Stimulated activated CD4-positive, alpha-beta T cell treated with anti-CD3 and anti-CD28 coated beads, Interleukin-1b, Interleukin-23, amount 100 ng/mL, for 48 hours (primary cell): ENCODE measurements around the gene SGMS2.
A peak's percentile ranks its signal among the peaks of the same experiment; 100 is the strongest.
"Not testable (repeated sequence)": the region's sequence is repeated elsewhere in the genome, so short reads cannot be mapped to it uniquely, and the experiment has no call there.

Experiments
- DNase-seq: peaks from one replicate; pipeline ENCODE4 v3.0.0-alpha.2; 2020

SGMS2 gene

DNA sequence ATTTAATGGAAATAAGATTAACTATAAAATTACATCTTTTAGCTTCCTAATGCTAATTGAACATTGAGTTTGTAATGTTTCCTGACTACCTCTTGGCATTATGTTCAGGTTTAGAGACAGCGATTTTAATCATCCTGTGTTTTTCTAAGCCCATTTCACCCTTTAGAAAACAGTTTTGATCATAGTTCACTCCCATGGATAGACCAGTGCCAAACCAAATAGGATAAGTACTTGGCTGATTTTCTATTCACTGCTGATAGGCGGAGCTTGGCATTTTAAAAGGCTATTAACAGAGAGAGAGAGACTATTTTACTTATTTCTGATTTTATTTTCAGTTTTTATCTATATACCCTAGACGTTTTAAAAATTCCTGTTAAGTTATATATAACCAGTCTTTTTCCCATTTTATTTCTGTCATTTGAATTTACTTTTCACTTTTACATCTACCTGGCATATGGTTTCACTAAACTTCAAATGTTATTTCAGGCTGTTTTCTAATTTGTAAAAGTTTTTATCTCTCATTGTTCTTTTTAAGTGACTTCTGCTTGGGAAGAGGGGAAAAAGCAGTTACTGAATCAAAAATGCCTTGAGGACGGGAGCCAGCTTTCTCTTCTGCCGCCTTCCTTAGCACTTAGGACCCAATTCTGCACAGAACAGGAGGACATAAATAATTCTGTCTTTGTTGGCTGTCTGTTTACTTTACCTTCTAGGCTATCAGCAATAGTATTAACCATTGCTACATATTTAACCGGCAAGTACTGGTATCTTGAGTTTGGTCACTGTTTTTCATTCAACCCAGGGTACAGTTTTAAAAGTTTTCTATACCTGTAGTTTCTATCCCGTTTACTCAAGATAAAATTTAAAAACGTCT, 46.4 kb downstream of the SGMS2 start:
- DNase-seq: no peak

DNA sequence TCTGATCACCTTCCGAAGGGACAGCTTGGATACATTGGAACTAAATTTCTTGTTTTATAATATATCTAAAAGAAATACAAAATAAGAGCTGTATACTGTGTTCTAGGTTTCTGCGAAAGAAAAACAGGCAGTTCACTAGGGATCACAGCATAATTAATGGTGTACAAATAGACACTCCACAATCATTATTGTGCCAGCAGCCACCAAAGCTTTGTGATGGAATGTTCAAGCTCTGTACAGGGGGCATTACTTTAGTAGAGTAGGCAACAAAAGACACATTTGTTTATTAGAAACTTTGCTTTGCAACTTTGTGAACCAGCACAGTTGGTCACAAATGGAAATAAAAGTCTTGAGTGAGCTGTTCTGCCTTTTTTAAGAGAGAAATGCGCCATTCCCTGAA, 49.3 kb downstream of the SGMS2 start:
- no peak for DNase-seq

DNA sequence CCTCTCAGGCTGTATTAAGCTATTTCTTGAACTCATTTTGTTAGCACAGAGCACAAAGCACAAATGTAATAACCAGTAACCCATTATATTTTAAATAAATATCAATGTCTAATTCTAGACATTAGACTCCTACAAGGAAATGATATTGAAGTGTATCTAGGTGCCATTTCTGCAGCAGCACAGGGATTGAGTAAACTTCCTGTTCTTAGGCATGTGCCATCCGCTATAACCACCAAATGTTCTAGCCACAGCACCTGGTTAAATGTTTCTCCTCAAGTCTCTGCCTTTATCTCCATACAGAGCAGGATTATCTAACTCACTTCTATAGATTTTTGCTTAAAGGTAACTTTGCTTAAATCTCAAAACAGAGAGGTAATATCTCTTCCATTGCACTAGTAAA, 51.4 kb downstream of the SGMS2 start:
- no peak for DNase-seq

DNA sequence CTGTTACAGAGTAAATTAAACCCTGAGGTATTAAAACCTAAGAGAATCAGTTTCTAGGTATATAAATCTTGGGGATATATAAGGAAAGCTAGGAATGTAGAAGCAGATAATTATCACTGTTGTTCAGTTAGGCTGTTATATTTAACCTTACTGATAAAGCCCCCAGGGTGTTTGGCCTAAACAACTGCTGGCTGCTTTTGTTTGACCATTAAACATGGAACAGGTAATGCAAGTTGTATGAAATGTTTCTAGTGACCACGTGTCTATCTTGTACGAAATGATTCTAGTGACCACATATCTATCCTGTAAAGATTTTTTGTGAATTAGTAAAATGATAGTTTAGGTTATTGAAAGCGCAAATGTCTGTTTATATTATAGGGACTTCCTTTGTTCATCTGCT, 52.6 kb downstream of the SGMS2 start:
- DNase-seq: no peak

DNA sequence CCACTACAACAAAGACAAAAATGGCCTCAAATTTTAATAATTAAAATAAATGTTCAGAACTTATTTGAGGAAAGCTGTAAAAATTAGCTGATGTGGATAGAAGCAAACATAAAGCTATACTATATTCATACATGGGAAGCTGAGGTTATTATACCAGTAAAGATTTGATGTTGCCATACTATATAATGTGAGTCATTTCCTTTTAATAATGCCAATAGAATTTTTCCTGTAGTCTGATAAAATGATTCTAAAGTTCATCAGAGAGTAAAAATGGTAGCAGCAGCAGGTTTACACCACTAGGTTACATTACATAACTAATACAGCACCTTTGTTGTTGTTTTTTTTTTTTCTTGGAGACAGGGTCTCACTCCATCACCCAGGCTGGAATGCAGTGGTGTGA, 61.1 kb downstream of the SGMS2 start:
- DNase-seq: no peak

DNA sequence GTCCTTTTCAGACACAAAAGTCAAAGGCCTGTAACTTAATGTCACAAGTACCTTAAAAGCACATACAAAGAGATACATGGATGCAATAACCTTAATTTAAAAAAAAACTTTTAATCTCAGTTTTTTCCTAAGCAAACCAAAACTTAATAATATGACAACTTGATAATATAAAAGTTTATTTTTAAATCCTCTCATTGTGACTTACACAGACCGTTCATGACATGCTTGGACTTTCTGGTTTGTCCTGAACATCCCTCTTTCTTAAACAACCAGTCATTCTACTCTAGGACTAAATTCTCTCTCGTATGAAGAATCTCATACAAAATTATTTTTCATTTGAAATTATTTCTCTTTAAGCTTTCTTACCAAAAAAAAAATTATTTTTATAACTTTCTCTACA, 63.5 kb downstream of the SGMS2 start:
- DNase-seq: no peak

DNA sequence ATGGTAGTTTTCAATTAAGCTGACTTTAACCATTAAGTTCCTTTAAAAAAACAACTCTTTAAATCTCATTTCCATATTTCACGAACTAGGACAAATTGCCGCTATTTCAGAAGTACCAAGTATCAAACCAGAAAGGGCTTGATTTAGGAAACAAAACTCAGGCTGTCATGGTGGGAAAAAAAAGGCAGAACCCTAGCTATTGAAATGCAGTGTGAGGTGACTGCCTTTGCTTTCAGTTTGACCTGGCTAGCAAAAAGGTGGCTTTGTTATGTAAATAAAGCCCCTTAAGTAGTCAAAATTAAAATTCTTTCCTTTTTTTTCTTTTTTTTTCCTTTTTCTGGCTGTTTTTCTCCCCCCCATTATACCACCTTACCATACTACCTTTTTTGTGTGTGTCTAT, 66.0 kb downstream of the SGMS2 start:
- DNase-seq: no peak

DNA sequence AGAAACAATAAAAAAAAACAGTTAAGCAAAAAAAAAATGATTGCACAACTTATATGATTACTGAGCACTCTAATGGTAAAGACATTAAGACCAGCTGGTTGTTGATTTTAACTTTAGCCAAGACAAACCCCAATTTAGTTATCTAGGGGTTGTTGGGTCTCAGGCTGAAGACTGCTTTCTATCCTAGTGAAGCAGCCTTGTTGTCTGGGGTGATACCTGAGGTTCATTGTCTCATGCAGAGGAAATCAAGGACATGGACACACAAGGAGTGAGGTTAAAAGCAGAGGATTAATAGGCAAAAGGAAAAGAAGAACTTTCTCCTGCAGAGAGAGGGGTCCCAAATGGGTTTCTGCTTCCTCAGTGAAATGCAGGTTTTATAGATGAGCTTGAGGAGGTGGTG, 66.6 kb downstream of the SGMS2 start:
- DNase-seq: no peak

DNA sequence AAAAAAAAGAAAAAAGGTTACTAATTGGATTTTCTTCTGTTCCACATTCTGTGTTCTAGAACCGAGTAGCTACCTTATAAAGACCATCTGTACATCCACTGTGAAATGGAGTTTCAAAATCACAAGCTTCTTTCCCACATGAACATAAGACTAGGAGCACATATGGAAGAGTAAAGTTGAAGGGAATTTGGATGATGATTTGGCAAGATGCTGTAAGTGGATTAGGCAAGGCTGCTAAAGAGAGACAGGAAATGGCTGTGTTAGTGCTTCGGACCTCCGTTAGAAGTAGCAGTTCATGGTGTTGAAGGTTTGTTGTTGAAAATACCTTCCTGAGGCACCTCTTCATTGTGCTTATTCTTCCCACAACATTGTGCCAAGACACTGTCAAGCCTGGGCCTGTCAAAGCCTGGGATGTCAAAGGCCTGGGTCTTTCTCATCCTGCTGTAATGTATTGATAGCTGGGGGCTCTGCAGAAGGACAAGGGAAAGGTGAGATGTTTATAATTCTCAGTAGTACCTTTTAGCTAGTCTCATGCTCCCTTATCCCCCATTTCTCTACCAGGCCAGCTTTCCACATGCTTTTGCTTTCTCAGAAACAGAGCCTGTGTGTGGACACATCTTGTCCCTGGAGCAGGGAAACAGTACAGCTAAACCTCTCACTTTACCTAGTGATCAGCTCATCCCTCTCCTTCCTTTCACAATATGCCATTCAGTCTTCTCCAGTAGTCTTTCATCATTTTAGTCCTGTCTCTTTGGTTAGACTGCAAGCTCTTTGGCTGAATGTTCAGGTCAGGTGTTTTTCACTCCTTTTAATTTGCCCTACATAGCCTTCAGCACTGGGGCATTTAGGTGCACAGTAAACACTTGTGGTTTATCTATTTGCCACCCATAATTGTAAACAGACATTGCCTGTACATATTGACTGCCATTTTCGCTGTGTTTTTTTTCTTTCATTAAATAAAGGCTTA, 68.7 kb downstream of the SGMS2 start:
- DNase-seq: no peak

DNA sequence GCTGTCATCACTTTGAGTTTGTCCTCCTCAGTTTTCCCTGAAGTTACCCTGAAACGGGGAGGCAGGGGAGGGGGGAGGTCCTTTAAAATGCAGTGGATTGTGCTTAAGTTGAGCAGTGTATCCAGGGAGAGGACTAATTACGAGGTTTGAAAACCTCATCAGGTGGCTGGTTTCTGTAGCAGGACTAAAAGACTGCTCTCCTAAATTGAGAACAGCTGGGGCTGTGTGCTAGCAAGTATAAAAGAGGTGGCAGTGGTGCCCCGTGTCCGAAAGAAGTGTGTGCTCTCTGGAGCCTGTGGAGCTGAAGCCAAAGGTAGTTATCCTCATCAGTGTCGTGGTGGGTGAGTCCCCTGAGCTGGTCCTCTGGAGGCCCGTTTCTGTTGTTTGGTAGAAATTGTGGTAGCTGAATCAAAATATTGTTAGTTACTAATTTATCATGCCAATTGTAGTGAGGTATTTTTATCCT, 69.4 kb downstream of the SGMS2 start:
- DNase-seq: no peak

DNA sequence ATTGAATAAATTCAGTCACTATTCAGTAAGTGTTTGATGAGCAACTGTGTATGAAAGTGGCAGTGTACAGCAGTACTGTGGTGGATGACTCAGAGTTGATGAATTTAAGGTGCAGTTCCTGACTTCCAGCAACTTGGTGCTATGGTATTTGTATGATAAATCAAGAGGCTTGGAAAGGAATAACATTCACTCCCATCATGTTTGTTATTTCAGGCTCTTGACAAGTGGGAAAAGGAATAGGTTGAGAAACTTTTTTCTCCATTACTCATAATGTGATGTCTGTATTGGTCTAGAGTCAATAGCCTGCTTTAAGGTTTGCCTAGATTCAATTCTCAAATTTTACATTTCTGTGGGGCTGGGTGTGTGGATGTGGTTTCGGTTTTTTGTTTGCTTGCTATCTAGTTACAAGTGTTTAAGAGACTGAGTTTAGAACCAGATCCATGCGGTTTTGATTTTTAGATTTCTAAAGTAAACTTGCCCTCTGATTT, 71.5 kb downstream of the SGMS2 start:
- DNase-seq: peak; percentile 16

DNA sequence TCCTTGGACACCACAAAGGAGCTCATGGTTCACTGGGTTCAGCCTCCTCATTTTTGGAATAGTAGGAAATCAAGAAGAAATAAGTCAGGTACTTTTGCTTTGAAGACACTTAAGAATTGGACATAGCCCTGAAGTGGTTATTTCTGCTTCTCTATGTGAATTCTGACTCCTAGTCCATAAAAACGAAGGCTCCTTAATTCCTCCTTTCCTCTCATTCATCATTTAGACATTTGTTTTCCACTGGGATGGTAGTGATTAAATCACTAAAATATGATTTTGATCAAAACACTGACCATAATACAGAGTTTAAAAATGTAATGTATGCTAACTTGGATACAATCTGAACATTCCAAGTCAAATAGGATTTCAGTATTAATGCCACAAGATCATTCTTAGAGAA, 71.9 kb downstream of the SGMS2 start:
- no peak for DNase-seq

DNA sequence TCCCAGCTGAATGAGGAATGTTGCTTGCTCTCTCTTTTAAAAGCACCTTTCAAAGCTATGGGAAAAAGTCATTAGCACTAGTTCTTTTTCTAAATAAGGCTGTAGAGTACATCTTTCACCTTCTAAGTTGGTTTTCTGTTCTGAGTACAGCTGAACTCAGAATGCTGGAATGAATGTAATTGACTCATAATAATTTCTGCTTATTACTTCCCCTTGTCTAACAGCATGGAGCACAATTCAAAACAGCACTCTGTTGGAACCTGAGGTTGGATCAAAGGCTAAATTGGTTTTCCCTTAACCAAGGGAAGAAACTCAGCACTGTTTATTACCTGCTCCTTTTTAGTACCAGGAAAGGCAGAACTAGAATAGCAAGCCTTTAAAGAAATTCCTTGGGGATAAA, 73.1 kb downstream of the SGMS2 start:
- DNase-seq: no peak

DNA sequence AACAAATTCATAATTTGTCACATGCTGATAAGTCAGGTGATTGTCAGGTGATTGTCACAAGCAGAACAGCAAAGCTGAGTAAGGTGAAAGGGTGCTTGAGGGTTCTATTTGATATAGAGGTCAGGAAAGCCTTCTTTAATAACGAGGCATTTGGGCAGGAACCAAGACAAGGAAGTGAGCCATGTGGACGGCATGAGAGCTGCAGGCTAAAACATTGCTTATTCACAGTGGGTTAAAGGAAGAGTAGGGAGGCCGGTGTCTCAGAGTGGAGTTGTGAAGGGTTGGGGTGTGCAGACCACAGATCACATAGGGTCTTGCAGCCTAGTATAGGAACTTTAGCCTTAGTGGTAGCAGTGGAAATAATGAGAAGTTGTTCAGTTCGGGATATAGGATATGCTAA, 75.3 kb downstream of the SGMS2 start:
- no peak for DNase-seq

DNA sequence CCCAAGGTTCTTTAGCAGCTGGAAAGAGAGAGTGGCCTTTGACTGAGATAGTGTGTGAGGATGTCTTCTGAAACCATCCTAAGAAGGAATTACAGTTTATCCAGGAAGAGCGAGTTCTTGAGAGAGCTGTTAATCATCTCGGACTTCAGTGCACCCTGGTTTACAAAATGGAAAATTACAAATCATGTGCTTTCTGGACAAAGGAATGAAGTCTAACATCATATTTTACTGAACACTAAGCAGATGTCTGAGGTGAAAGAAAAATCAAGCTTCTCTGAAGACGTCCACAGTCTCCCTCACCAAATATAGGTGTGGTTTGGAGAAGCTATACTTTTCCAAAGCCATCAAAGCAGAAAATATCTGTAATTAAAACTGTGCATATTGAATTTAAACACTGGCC, 75.8 kb downstream of the SGMS2 start:
- DNase-seq: no peak

DNA sequence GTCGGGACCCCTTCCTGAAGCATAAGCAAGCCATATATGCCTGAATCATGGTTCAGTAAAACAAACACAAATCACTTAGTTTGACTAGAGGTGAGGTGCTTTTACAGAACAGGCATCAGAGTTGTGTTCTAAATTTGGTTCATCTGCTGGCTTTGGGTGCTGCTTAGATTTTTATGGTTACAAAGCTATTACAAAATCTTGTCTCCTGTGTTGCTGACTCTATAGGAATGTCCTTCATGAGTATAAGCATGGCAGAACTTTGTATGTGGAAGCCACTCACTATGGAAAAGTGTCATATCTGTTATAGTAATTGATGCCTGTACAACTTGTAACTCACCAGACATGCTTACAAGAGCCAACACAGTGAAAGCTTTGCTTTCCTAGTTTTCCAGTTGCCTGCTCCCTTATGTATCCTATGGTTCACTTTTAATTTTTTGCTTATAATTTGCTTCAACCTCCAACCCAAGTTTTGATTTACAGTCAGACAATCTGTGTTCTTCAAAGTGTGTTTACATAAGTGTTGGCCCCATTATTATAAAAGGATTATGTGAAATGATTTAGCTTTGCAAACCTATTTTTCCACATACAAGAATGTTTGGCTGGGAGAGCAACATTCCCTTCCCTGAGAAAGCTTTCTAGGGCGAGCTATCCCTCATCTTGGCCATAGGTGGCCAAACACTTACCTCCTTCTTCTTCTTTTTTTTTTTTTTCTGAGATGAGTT, 76.6 kb downstream of the SGMS2 start:
- no peak for DNase-seq

DNA sequence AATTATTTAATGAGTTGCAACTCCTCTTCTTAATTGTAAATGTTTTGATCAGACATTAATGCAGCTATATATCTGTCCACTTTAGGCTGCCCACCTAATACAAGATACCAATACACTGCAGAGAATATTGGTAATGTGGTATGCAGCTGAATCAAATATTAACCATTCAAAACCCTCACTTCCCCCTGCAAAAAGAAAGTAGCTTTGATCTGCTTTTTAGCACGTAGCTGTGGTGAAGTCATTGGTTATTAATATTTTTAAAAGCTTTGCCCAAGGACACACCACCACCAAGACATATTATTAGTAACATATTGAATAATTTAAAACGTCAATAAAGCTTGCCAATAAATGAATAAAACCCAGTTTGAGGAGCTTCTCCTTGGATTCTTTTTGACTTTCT, 78.0 kb downstream of the SGMS2 start:
- no peak for DNase-seq

DNA sequence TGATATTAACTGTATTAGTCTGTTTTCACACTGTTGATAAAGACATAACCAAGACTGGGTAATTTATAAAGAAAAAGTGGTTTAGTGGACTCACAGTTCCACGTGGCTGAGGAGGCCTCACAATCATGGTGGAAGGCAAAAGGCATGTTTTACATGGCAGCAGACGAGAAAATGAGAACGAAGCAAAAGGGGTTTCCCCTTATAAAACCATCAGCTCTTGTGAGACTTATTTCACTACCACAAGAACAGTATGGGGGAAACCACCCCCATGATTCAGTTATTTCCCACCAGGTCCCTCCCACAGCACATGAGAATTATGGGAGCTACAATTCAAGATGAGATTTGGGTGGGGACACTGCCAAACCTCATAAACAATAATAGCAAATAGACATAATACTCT, 80.3 kb downstream of the SGMS2 start:
- not testable (repeated sequence) for DNase-seq

DNA sequence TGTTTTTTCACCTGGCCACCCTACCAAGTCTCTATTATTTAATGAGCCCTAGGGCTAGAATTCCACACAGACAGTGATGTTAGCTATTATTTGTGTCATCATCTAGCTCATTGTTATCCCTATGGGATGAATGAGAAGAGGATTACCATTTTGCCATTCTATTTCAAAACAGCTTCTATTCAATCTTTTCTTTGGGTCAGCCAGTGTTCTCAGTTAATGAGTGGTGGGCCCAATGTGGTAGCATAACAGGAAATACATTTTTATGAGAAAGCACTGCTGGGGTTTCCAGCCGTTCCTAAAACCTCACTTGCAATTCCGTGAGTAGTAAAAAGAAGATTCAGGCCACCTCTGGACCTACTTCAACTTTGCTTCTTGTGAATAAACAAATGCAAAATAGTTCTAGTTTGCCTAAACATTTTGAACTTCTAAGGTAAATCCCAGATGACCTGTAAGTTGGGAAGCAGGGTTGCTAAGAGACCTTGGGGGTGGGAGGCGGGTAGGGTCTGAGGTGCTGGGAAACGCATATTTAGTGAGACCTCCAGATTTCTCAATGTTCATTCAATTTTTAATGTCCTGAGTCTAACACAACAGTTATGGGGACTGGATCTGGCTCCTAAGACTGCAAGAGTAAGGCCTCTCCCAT, 81.8 kb downstream of the SGMS2 start:
- no peak for DNase-seq

DNA sequence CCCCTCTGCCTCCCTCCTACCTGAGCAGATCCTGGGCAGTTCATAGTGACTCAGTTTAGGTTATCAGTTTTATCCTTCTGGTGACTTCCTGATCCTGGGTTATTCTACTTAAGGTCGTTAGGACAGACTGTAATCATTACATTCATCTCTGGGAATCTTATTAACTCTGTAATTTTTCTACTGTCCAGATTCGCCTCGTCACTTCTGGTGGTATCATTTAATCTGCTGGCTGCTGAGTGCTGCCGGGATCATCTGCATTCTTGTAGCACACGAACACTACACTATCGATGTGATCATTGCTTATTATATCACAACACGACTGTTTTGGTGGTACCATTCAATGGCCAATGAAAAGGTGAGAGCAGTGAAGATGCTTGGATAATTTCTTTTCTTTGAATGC, 83.6 kb downstream of the SGMS2 start:
- no peak for DNase-seq

DNA sequence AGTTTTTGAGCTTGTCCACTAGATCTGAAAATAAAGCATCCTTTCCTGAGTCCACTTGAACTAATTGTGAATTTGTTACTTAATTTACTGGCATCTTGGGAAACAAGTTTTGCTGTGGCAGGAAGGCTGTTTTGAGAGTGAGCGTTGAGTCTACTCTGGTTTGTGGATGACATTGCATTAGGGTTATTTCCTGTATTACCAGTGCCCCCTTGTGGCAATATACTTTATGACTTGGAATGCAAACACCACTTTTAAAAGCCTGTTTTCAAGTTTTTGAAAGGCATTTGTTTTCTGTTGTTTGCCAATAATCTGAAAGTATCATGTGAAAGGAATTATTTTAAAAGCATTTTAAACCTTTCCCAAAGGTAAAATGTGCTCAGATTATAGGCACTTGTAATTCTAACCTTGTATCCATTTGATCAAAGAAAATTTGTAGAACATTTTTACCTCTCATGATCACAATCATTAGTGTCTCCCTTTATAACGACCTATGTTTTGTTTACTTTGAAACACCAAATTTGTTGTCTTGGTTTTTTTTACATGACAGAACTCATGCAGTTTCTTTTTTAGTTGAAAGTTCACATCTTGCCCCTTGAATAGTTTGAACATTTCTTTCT, 88.7 kb downstream of the SGMS2 start:
- DNase-seq: no peak

DNA sequence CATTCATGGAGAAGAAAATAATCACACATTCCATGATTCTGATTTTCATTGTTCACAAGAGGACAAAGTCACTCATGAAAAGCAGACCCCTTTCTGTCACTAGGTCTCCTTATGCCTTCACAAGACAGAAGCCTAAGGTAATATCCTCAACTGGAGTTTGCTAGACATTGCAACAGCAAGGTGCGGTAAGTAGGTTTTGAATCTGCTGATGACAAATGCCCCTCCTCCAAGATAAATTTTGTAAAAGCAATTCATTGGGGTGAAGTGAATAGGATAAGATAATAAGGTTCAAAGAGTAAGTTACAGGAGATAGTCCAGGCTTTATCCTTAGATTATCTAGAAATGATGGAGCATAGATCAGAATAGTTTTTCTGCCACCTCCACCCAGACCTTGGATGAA, 90.5 kb downstream of the SGMS2 start:
- DNase-seq: no peak
